H1 (cell line): ENCODE results near the gene FMN2. TPM values are rescaled to one million over a fixed set of nuclear protein-coding genes. Genes with fewer than 3 reads are reported as not detected.

Source experiments
- CHD7 ChIP-seq: fragments of 300-600 bp; sonication (generic); IDR thresholded peaks from 2 replicates; pipeline ENCODE4 v1.7.1; 2012; ENCODE audit warnings: low read length, moderate library complexity, mild to moderate bottlenecking, inconsistent platforms; ENCODE audit not compliant: insufficient replicate concordance
- FOSL1 ChIP-seq: IDR thresholded peaks from 2 replicates; pipeline ENCODE4 v1.6.1; 2011; ENCODE audit warnings: mild to moderate bottlenecking, low read depth, low read length, moderate library complexity; ENCODE audit not compliant: insufficient read depth
- GTF2F1 ChIP-seq: IDR thresholded peaks from 2 replicates; pipeline ENCODE4 v1.6.1; 2012; ENCODE audit warnings: low read depth, low read length, improper control_type of control experiment, borderline replicate concordance
- PHF8 ChIP-seq: fragments of 200-600 bp; sonication (generic); conservative IDR thresholded peaks from 2 replicates; pipeline ENCODE4 v1.7.1; 2012; ENCODE audit warnings: low read depth, mild to moderate bottlenecking, inconsistent platforms, low read length, moderate library complexity
- RAD21 ChIP-seq, 2 experiments: IDR thresholded peaks in 1 of 2; conservative IDR thresholded peaks in 1 of 2; 2 replicates each; pipeline ENCODE4 v1.6.1; 2011; ENCODE audit warnings: low read depth in 2 of 2, low read length in 2 of 2, improper control_type of control experiment in 1 of 2, inconsistent platforms in 1 of 2, mild to moderate bottlenecking in 1 of 2, moderate library complexity in 1 of 2
- RNF2 ChIP-seq: fragments of 200-900, 300-1000 bp; sonication (generic); IDR thresholded peaks from 2 replicates; pipeline ENCODE4 v1.7.1; 2016; ENCODE audit warnings: borderline replicate concordance, low read depth, mild to moderate bottlenecking, antibody characterized with exemption, low read length; ENCODE audit not compliant: poor library complexity, severe bottlenecking; ENCODE audit errors: missing control alignments
- TBP ChIP-seq: IDR thresholded peaks from 2 replicates; pipeline ENCODE4 v1.6.1; 2011; ENCODE audit warnings: low read depth, low read length, improper control_type of control experiment
- ZNF274 ChIP-seq: IDR thresholded peaks from 2 replicates; pipeline ENCODE4 v1.7.0; 2012; ENCODE audit warnings: low read length, borderline replicate concordance; ENCODE audit errors: extremely low read depth
- polyA plus RNA-seq, 7 experiments: library from polyadenylated mRNA; depleted of rRNA in 3 of 7; stranded (reverse) in 5 of 7; unstranded in 2 of 7; fragments of >200 nt in 5 of 7; fragments of 200-250 nt in 2 of 7; gene quantifications; 1 replicate in 5 of 7; 2 replicates in 1 of 7; 4 replicates in 1 of 7; pipeline versions ENCODE4 v1.2.1 to v1.2.3, GENCODE V29; 2011 to 2013; ENCODE audit warnings: missing spikeins in 2 of 7, mixed read lengths in 2 of 7
- total RNA-seq: library from RNA; stranded (reverse); fragmentation: NEBNext Ultra II Directional; extraction: Animal tissue kit (Norgen Biotek cat#: 25700); gene quantifications from 2 replicates; pipeline ENCODE4 v1.2.1, GENCODE V29; 2021

The FMN2 gene
- total and polyA plus RNA-seq, 2 of the 8 experiments (the other 6 are each of a cell fraction or from before 2014, with no cell fraction given) = 0.83 to 2.0 TPM

- no peak for TF ChIP-seq GTF2F1
- no peak for TF ChIP-seq ZNF274
- TF ChIP-seq CHD7 = no peak
- no peak for TF ChIP-seq PHF8
- peak in 1 of 2 experiments; percentile 21; a peak in 1 of 4 replicates for TF ChIP-seq RAD21 (IDR thresholded peaks at IDR 0.05 in 1 of 2, conservative IDR thresholded peaks at IDR 0.05 in 1 of 2; ENCODE audit: low read depth in 2 of 2, low read length in 2 of 2)
- TF ChIP-seq RNF2 = no peak
- TF ChIP-seq TBP = no peak
- TF ChIP-seq FOSL1 = no peak
Observed at GRCh38 chr1:240092301-240093119, 827 bp downstream of the FMN2 start (continued).
